Neural cell (in vitro differentiated cells): Measurements from ENCODE around the gene EXD2.

Source experiments
- EP300 ChIP-seq: fragments of 450-650 bp; conservative IDR thresholded peaks from 2 replicates; pipeline ENCODE4 v1.6.1; 2014; ENCODE audit warnings: antibody characterized with exemption, mild to moderate bottlenecking, moderate library complexity; ENCODE audit not compliant: poor library complexity, severe bottlenecking
- EZH2 ChIP-seq: fragments of 200-600, 300-800 bp; shearing (Covaris generic), sonication (generic); IDR thresholded peaks from 2 replicates; pipeline ENCODE4 v1.6.1; 2014; ENCODE audit warnings: antibody characterized with exemption, low read length, borderline replicate concordance, mild to moderate bottlenecking; ENCODE audit not compliant: insufficient read depth, poor library complexity, severe bottlenecking
- MXI1 ChIP-seq: fragments of 450-650 bp; conservative IDR thresholded peaks from 2 replicates; pipeline ENCODE4 v1.6.1; 2014; ENCODE audit warnings: antibody characterized with exemption, mild to moderate bottlenecking; ENCODE audit not compliant: poor library complexity, severe bottlenecking
- POLR2AphosphoS5 ChIP-seq: IDR thresholded peaks from 2 replicates; pipeline ENCODE4 v1.6.1; 2012
- RAD21 ChIP-seq: fragments of 450-650 bp; conservative IDR thresholded peaks from 2 replicates; pipeline ENCODE4 v1.6.1; 2014; ENCODE audit warnings: antibody characterized with exemption, mild to moderate bottlenecking, moderate library complexity
- SMC3 ChIP-seq: fragments of 450-650 bp; conservative IDR thresholded peaks from 2 replicates; pipeline ENCODE4 v1.6.1; 2014; ENCODE audit warnings: antibody characterized with exemption, mild to moderate bottlenecking, moderate library complexity; ENCODE audit not compliant: poor library complexity
- TF ChIP-seq, protein P1 (sequence below): fragments of 450-650 bp; IDR thresholded peaks from 2 replicates; pipeline ENCODE4 v1.5.1; 2014; ENCODE audit warnings: antibody characterized with exemption, mild to moderate bottlenecking, moderate library complexity; ENCODE audit not compliant: poor library complexity, severe bottlenecking
- TF ChIP-seq, protein P2 (sequence below): IDR thresholded peaks from 2 replicates; pipeline ENCODE4 v1.6.1; 2012; ENCODE audit warnings: borderline replicate concordance

DNA sequence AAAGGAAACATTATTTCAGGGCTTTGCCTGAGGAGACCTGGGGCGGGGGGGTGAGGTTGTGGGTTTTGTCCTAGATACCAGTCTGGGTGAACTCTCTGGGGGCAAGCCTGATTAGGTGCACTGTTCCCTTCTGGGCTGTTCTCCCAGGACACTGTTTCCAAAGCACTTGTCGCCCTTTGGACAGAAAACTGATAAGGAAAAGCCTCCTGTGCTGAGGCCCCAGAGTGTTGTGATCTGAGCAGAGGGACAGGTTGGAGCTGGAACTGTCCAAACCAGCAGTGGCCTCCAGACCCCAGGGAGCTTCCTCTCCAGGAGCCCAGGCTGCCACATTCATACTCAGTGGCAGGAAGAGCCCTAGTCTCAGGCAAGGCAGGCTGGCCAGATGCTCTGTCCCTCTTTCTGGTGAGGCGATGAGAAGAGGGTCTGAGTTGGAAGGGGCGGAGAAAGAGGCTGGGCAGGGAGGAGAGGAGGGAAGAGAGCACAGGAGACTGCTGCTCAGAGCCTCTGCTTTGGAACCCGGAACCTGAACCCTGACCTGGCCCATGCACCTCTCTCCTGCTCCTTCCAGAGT lies 70.5 kb downstream of the EXD2 start:
- TF ChIP-seq, protein P1, sequence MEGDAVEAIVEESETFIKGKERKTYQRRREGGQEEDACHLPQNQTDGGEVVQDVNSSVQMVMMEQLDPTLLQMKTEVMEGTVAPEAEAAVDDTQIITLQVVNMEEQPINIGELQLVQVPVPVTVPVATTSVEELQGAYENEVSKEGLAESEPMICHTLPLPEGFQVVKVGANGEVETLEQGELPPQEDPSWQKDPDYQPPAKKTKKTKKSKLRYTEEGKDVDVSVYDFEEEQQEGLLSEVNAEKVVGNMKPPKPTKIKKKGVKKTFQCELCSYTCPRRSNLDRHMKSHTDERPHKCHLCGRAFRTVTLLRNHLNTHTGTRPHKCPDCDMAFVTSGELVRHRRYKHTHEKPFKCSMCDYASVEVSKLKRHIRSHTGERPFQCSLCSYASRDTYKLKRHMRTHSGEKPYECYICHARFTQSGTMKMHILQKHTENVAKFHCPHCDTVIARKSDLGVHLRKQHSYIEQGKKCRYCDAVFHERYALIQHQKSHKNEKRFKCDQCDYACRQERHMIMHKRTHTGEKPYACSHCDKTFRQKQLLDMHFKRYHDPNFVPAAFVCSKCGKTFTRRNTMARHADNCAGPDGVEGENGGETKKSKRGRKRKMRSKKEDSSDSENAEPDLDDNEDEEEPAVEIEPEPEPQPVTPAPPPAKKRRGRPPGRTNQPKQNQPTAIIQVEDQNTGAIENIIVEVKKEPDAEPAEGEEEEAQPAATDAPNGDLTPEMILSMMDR = no peak
- TF ChIP-seq EP300 (no peak), POLR2AphosphoS5 (no peak), MXI1 (no peak), SMC3 (no peak), EZH2 (no peak), RAD21 (no peak)
- TF ChIP-seq, protein P2, sequence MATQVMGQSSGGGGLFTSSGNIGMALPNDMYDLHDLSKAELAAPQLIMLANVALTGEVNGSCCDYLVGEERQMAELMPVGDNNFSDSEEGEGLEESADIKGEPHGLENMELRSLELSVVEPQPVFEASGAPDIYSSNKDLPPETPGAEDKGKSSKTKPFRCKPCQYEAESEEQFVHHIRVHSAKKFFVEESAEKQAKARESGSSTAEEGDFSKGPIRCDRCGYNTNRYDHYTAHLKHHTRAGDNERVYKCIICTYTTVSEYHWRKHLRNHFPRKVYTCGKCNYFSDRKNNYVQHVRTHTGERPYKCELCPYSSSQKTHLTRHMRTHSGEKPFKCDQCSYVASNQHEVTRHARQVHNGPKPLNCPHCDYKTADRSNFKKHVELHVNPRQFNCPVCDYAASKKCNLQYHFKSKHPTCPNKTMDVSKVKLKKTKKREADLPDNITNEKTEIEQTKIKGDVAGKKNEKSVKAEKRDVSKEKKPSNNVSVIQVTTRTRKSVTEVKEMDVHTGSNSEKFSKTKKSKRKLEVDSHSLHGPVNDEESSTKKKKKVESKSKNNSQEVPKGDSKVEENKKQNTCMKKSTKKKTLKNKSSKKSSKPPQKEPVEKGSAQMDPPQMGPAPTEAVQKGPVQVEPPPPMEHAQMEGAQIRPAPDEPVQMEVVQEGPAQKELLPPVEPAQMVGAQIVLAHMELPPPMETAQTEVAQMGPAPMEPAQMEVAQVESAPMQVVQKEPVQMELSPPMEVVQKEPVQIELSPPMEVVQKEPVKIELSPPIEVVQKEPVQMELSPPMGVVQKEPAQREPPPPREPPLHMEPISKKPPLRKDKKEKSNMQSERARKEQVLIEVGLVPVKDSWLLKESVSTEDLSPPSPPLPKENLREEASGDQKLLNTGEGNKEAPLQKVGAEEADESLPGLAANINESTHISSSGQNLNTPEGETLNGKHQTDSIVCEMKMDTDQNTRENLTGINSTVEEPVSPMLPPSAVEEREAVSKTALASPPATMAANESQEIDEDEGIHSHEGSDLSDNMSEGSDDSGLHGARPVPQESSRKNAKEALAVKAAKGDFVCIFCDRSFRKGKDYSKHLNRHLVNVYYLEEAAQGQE = no peak
